Stomach (tissue), 4 donors: ENCODE results near the gene TMIGD1.

Source experiments
- POLR2AphosphoS5 ChIP-seq, 3 donors: sonication (generic); formaldehyde crosslinking; IDR thresholded peaks; one replicate each; pipeline ENCODE4 v1.6.1; 2016; ENCODE audit warnings: antibody characterized with exemption in 3 of 3
- TF ChIP-seq, protein P1 (sequence below), 7 experiments: fragments of 450-650 bp in 4 of 7; fragments of 200-600 bp in 3 of 7; sonication (generic) in 3 of 7; IDR thresholded peaks; one replicate each; pipeline ENCODE4 v1.5.1; 2016 to 2019; ENCODE audit warnings: antibody characterized with exemption in 7 of 7, control low read depth in 2 of 7, mild to moderate bottlenecking in 1 of 7

GRCh38 chr17:30314474-30314873, 19.4 kb downstream of the TMIGD1 start:
- TF ChIP-seq, protein P1, sequence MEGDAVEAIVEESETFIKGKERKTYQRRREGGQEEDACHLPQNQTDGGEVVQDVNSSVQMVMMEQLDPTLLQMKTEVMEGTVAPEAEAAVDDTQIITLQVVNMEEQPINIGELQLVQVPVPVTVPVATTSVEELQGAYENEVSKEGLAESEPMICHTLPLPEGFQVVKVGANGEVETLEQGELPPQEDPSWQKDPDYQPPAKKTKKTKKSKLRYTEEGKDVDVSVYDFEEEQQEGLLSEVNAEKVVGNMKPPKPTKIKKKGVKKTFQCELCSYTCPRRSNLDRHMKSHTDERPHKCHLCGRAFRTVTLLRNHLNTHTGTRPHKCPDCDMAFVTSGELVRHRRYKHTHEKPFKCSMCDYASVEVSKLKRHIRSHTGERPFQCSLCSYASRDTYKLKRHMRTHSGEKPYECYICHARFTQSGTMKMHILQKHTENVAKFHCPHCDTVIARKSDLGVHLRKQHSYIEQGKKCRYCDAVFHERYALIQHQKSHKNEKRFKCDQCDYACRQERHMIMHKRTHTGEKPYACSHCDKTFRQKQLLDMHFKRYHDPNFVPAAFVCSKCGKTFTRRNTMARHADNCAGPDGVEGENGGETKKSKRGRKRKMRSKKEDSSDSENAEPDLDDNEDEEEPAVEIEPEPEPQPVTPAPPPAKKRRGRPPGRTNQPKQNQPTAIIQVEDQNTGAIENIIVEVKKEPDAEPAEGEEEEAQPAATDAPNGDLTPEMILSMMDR (IDR thresholded peaks at IDR 0.05), result no peak
- no peak for TF ChIP-seq POLR2AphosphoS5 (IDR thresholded peaks at IDR 0.05)
